Fibroblast of skin of right quadriceps (primary cell): Measurements from ENCODE around the gene YAE1.

Experiments used
- DNase-seq: peaks from one replicate; pipeline ENCODE4 v3.0.0-alpha.2; 2013

The YAE1 gene

GRCh38 chr7:39609113-39609934 is 43.1 kb downstream of the YAE1 start:
- peak; percentile 80 for DNase-seq

- DNase-seq, result no peak
These were observed 43.7 kb downstream of the YAE1 start for GRCh38 chr7:39609935-39610263.

GRCh38 chr7:39613577-39613976 is 47.4 kb downstream of the YAE1 start:
- peak; percentile 87 for DNase-seq

GRCh38 chr7:39614299-39614698 is 48.1 kb downstream of the YAE1 start:
- no peak for DNase-seq

GRCh38 chr7:39615350-39615975 is 49.3 kb downstream of the YAE1 start:
- DNase-seq, result peak; percentile 18

GRCh38 chr7:39616138-39616537 is 49.9 kb downstream of the YAE1 start:
- DNase-seq, result peak; percentile 54

GRCh38 chr7:39617005-39617404 is 50.8 kb downstream of the YAE1 start:
- DNase-seq, result peak; percentile 70

GRCh38 chr7:39618868-39619267 is 52.7 kb downstream of the YAE1 start:
- DNase-seq, result no peak

GRCh38 chr7:39620486-39620885 is 54.3 kb downstream of the YAE1 start:
- DNase-seq, result peak; percentile 48

- DNase-seq, result peak; percentile 97
These were observed 55.1 kb downstream of the YAE1 start for GRCh38 chr7:39621261-39621660.

- DNase-seq, result peak; percentile 26
These were observed 55.7 kb downstream of the YAE1 start for GRCh38 chr7:39621784-39622411.
